ENCODE measurements around the gene ADCY5. TPM values are rescaled to one million over a fixed set of nuclear protein-coding genes. Genes with fewer than 3 reads are reported as not detected.
A peak's percentile ranks its signal among the peaks of the same experiment; 100 is the strongest.

ADCY5 gene
- total RNA-seq, 1 experiment from 2014 or later: 1.4 TPM

- intact Hi-C loops (cut with micrococcal nuclease; ENCODE audit: unreplicated experiment): no loop called here
- no peak overlapping the region for H3K27ac ChIP-seq (ENCODE audit: low read length)
- in situ Hi-C loops (cut with HindIII; ENCODE audit: low pct_unique_long_range_greater_than_20kb, low sequenced_read_pairs): no loop called here
- ChIA-PET CTCF (no interaction called here), POLR2A (no interaction called here)
- TF ChIP-seq REST (IDR thresholded peaks at IDR 0.05; ENCODE audit: insufficient read depth in 1 of 2, low read depth in 2 of 2, low read length in 1 of 2): no peak
- TF ChIP-seq POLR2AphosphoS5 (IDR thresholded peaks at IDR 0.05; ENCODE audit: low read depth, low read length): no peak
- no peak for TF ChIP-seq TCF7L2 (IDR thresholded peaks at IDR 0.05; ENCODE audit: low read depth, low read length)
- TF ChIP-seq SIN3A (IDR thresholded peaks at IDR 0.05; ENCODE audit: borderline replicate concordance, insufficient read depth, low read depth, low read length): no peak
- TF ChIP-seq CTCF (IDR thresholded peaks at IDR 0.05): peak; percentile 19; the same call in 1 of the 2 replicates
- no TSS peak for BruUV-seq (replicated peaks)
- H3K9me3 ChIP-seq (ENCODE audit: control insufficient read depth, insufficient read depth, low read depth, low read length): peaks cover 6% of the 10 kb centered on the region; the same call in 1 of the 2 replicates
- H3K4me1 ChIP-seq (ENCODE audit: control insufficient read depth, insufficient read depth, low read length): no peaks in the 10 kb centered on the region
- H3K36me3 ChIP-seq (ENCODE audit: control insufficient read depth, insufficient read depth, low read length): no peaks in the 10 kb centered on the region
- H3K4me3 ChIP-seq (ENCODE audit: low read depth in 2 of 2, low read length in 2 of 2): no peak overlapping the region
- DNase-seq (ENCODE audit: low read depth, low spot score) (no peak), ATAC-seq (no peak)
- H3K27me3 ChIP-seq (ENCODE audit: control insufficient read depth, insufficient read depth, low read length): no peaks in the 10 kb centered on the region
Measured at GRCh38 chr3:123267821-123268220, 181.1 kb downstream of the ADCY5 start.

GRCh38 chr3:123263941-123264340, 184.9 kb downstream of the ADCY5 start:
- Histone ChIP-seq H3K9me3 (ENCODE audit: control insufficient read depth, insufficient read depth, low read depth, low read length) (peaks cover 6% of the 10 kb centered on the region; the same call in 1 of the 2 replicates), H3K36me3 (ENCODE audit: control insufficient read depth, insufficient read depth, low read length) (no peaks in the 10 kb centered on the region), H3K4me1 (ENCODE audit: control insufficient read depth, insufficient read depth, low read length) (no peaks in the 10 kb centered on the region), H3K4me3 (ENCODE audit: low read depth in 2 of 2, low read length in 2 of 2) (no peak overlapping the region), H3K27ac (ENCODE audit: low read length) (no peak overlapping the region), H3K27me3 (ENCODE audit: control insufficient read depth, insufficient read depth, low read length) (no peaks in the 10 kb centered on the region)
- DNase-seq (ENCODE audit: low read depth, low spot score) (no peak), ATAC-seq (no peak)
- intact Hi-C loops (cut with micrococcal nuclease; ENCODE audit: unreplicated experiment) (no loop called here), in situ Hi-C loops (cut with HindIII; ENCODE audit: low pct_unique_long_range_greater_than_20kb, low sequenced_read_pairs) (no loop called here)
- no peak for TF ChIP-seq CTCF (IDR thresholded peaks at IDR 0.05)
- TF ChIP-seq POLR2AphosphoS5 (IDR thresholded peaks at IDR 0.05; ENCODE audit: low read depth, low read length): no peak
- TF ChIP-seq TCF7L2 (IDR thresholded peaks at IDR 0.05; ENCODE audit: low read depth, low read length): no peak
- no peak for TF ChIP-seq REST (IDR thresholded peaks at IDR 0.05; ENCODE audit: insufficient read depth in 1 of 2, low read depth in 2 of 2, low read length in 1 of 2)
- no peak for TF ChIP-seq SIN3A (IDR thresholded peaks at IDR 0.05; ENCODE audit: borderline replicate concordance, insufficient read depth, low read depth, low read length)
- no TSS peak for BruUV-seq (replicated peaks)
- ChIA-PET CTCF (no interaction called here), POLR2A (no interaction called here)

Measured in Panc1 (cell line).